Stimulated activated naive CD8-positive, alpha-beta T cell treated with anti-CD3 and anti-CD28 coated beads, Interleukin-15, Interleukin-2, amounts not matched to agents 100 ng/mL and 50 ng/mL, for 24 hours (primary cell): Measurements from ENCODE around the gene PPP6R1.

Source experiments
- H3K27ac Mint-ChIP-seq: one replicate; pipeline ENCODE4 v1.8.0; 2021; ENCODE audit warnings: mild to moderate bottlenecking, mixed read lengths
- H3K27me3 Mint-ChIP-seq: one replicate; pipeline ENCODE4 v1.8.0; 2021; ENCODE audit warnings: mixed read lengths
- H3K36me3 Mint-ChIP-seq: one replicate; pipeline ENCODE4 v1.8.0; 2021; ENCODE audit warnings: low read depth, mixed read lengths
- H3K4me1 Mint-ChIP-seq: one replicate; pipeline ENCODE4 v1.8.0; 2021; ENCODE audit warnings: low read depth, mixed read lengths
- H3K4me3 Mint-ChIP-seq: one replicate; pipeline ENCODE4 v1.8.0; 2021; ENCODE audit warnings: mild to moderate bottlenecking, mixed read lengths
- H3K9me3 Mint-ChIP-seq: one replicate; pipeline ENCODE4 v1.8.0; 2021; ENCODE audit warnings: mixed read lengths

Gene PPP6R1

GRCh38 chr19:55258828-55259539, at the start of gene PPP6R1:
Gene PPP6R1, minus strand, starts transcription at chr19:55259017. Its CDS starts 11,914 bp downstream, at chr19:55247103.
- peaks cover 41% of the 10 kb centered on the region for H3K36me3 Mint-ChIP-seq
- H3K27me3 Mint-ChIP-seq, result no peaks in the 10 kb centered on the region
- no peaks in the 10 kb centered on the region for H3K9me3 Mint-ChIP-seq
- H3K4me1 Mint-ChIP-seq, result peaks cover 41% of the 10 kb centered on the region
- H3K27ac Mint-ChIP-seq, result peak within 1 kb of the TSS; percentile 98
- H3K4me3 Mint-ChIP-seq, result peak within 1 kb of the TSS; percentile 99

GRCh38 chr19:55308281-55308680, 49.5 kb upstream of the PPP6R1 start:
- Mint-ChIP-seq H3K27me3 (no peaks in the 10 kb centered on the region), H3K9me3 (no peaks in the 10 kb centered on the region), H3K4me3 (no peak overlapping the region), H3K4me1 (no peaks in the 10 kb centered on the region), H3K36me3 (no peaks in the 10 kb centered on the region), H3K27ac (no peak overlapping the region)

- Mint-ChIP-seq H3K4me1 (peaks cover 3% of the 10 kb centered on the region), H3K4me3 (no peak overlapping the region), H3K9me3 (no peaks in the 10 kb centered on the region), H3K36me3 (no peaks in the 10 kb centered on the region), H3K27ac (no peak overlapping the region), H3K27me3 (no peaks in the 10 kb centered on the region)
These were observed 47.9 kb upstream of the PPP6R1 start for GRCh38 chr19:55306712-55307111.

- Mint-ChIP-seq H3K27me3 (no peaks in the 10 kb centered on the region), H3K4me1 (peaks cover 4% of the 10 kb centered on the region), H3K36me3 (no peaks in the 10 kb centered on the region), H3K27ac (no peak overlapping the region), H3K9me3 (no peaks in the 10 kb centered on the region), H3K4me3 (no peak overlapping the region)
These were observed 47.3 kb upstream of the PPP6R1 start for GRCh38 chr19:55305983-55306562.

- Mint-ChIP-seq H3K9me3 (no peaks in the 10 kb centered on the region), H3K4me3 (no peak overlapping the region), H3K27ac (no peak overlapping the region), H3K36me3 (no peaks in the 10 kb centered on the region), H3K27me3 (no peaks in the 10 kb centered on the region), H3K4me1 (peaks cover 4% of the 10 kb centered on the region)
These were observed 46.7 kb upstream of the PPP6R1 start for GRCh38 chr19:55305491-55305890.

GRCh38 chr19:55304980-55305379, 46.2 kb upstream of the PPP6R1 start:
- no peak overlapping the region for H3K27ac Mint-ChIP-seq
- H3K36me3 Mint-ChIP-seq, result no peaks in the 10 kb centered on the region
- no peak overlapping the region for H3K4me3 Mint-ChIP-seq
- peaks cover 4% of the 10 kb centered on the region for H3K4me1 Mint-ChIP-seq
- no peaks in the 10 kb centered on the region for H3K27me3 Mint-ChIP-seq
- H3K9me3 Mint-ChIP-seq, result no peaks in the 10 kb centered on the region

GRCh38 chr19:55304279-55304978, 45.6 kb upstream of the PPP6R1 start:
- H3K9me3 Mint-ChIP-seq, result no peaks in the 10 kb centered on the region
- H3K27ac Mint-ChIP-seq, result no peak overlapping the region
- H3K4me1 Mint-ChIP-seq, result peaks cover 4% of the 10 kb centered on the region
- no peaks in the 10 kb centered on the region for H3K36me3 Mint-ChIP-seq
- H3K27me3 Mint-ChIP-seq, result no peaks in the 10 kb centered on the region
- H3K4me3 Mint-ChIP-seq, result no peak overlapping the region

- Mint-ChIP-seq H3K9me3 (no peaks in the 10 kb centered on the region), H3K27me3 (no peaks in the 10 kb centered on the region), H3K27ac (no peak overlapping the region), H3K36me3 (no peaks in the 10 kb centered on the region), H3K4me3 (no peak overlapping the region), H3K4me1 (peaks cover 4% of the 10 kb centered on the region)
These were observed 44.7 kb upstream of the PPP6R1 start for GRCh38 chr19:55303477-55303876.

- Mint-ChIP-seq H3K4me1 (peaks cover 4% of the 10 kb centered on the region), H3K4me3 (peak overlapping the region; percentile 85), H3K9me3 (no peaks in the 10 kb centered on the region), H3K27me3 (no peaks in the 10 kb centered on the region), H3K27ac (peak overlapping the region; percentile 84), H3K36me3 (no peaks in the 10 kb centered on the region)
These were observed 43.5 kb upstream of the PPP6R1 start for GRCh38 chr19:55302318-55302703.

GRCh38 chr19:55301459-55302317, 42.9 kb upstream of the PPP6R1 start:
- H3K9me3 Mint-ChIP-seq, result no peaks in the 10 kb centered on the region
- peak overlapping the region; percentile 84 for H3K27ac Mint-ChIP-seq
- H3K4me1 Mint-ChIP-seq, result peaks cover 4% of the 10 kb centered on the region
- H3K27me3 Mint-ChIP-seq, result no peaks in the 10 kb centered on the region
- H3K4me3 Mint-ChIP-seq, result peak overlapping the region; percentile 85
- H3K36me3 Mint-ChIP-seq, result no peaks in the 10 kb centered on the region

- no peaks in the 10 kb centered on the region for H3K27me3 Mint-ChIP-seq
- H3K27ac Mint-ChIP-seq, result no peak overlapping the region
- H3K9me3 Mint-ChIP-seq, result no peaks in the 10 kb centered on the region
- H3K4me3 Mint-ChIP-seq, result peak overlapping the region; percentile 85
- no peaks in the 10 kb centered on the region for H3K36me3 Mint-ChIP-seq
- peaks cover 4% of the 10 kb centered on the region for H3K4me1 Mint-ChIP-seq
These were observed 42.2 kb upstream of the PPP6R1 start for GRCh38 chr19:55300886-55301458.

GRCh38 chr19:55299991-55300390, 41.2 kb upstream of the PPP6R1 start:
- Mint-ChIP-seq H3K27me3 (no peaks in the 10 kb centered on the region), H3K4me3 (no peak overlapping the region), H3K4me1 (peaks cover 4% of the 10 kb centered on the region), H3K36me3 (no peaks in the 10 kb centered on the region), H3K27ac (no peak overlapping the region), H3K9me3 (no peaks in the 10 kb centered on the region)

- Mint-ChIP-seq H3K27ac (no peak overlapping the region), H3K4me1 (peaks cover 4% of the 10 kb centered on the region), H3K27me3 (no peaks in the 10 kb centered on the region), H3K4me3 (no peak overlapping the region), H3K9me3 (no peaks in the 10 kb centered on the region), H3K36me3 (no peaks in the 10 kb centered on the region)
These were observed 38.5 kb upstream of the PPP6R1 start for GRCh38 chr19:55297267-55297666.

- H3K9me3 Mint-ChIP-seq, result no peaks in the 10 kb centered on the region
- no peaks in the 10 kb centered on the region for H3K36me3 Mint-ChIP-seq
- no peak overlapping the region for H3K27ac Mint-ChIP-seq
- H3K4me3 Mint-ChIP-seq, result no peak overlapping the region
- H3K4me1 Mint-ChIP-seq, result peaks cover 8% of the 10 kb centered on the region
- no peaks in the 10 kb centered on the region for H3K27me3 Mint-ChIP-seq
These were observed 30.4 kb upstream of the PPP6R1 start for GRCh38 chr19:55289117-55289796.
